WI38 (cell line): ENCODE data around the gene ARMC9.

Experiments used
- H3K4me3 ChIP-seq: 2 replicates; pipeline ENCODE4 v1.5.1; 2011; ENCODE audit warnings: low read depth, mild to moderate bottlenecking, control low read depth, low read length
- TF ChIP-seq, protein P1 (sequence below): IDR thresholded peaks from 2 replicates; pipeline ENCODE4 v1.5.1; 2012; ENCODE audit warnings: low read depth, mild to moderate bottlenecking, control low read depth, low read length

The ARMC9 gene

DNA sequence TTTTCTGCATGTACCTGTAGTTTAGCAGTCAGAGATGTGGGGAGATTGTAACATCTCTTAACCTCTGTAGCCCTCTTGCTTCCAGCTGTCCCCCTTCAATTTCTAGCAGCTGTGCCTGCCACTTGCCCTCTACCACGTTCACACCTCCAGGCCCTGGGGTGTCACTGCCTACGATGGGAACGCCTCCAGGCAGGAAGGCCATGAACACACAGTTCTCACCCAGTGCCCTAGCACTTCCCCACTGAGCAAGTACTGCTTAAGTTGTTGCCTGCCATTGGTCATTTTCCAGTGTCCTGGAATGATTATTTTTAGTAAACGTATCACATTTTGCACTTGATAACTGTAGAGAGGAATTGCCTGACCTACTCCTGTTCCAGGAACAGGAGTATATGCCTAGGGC, 120.0 kb downstream of the ARMC9 start:
- TF ChIP-seq, protein P1, sequence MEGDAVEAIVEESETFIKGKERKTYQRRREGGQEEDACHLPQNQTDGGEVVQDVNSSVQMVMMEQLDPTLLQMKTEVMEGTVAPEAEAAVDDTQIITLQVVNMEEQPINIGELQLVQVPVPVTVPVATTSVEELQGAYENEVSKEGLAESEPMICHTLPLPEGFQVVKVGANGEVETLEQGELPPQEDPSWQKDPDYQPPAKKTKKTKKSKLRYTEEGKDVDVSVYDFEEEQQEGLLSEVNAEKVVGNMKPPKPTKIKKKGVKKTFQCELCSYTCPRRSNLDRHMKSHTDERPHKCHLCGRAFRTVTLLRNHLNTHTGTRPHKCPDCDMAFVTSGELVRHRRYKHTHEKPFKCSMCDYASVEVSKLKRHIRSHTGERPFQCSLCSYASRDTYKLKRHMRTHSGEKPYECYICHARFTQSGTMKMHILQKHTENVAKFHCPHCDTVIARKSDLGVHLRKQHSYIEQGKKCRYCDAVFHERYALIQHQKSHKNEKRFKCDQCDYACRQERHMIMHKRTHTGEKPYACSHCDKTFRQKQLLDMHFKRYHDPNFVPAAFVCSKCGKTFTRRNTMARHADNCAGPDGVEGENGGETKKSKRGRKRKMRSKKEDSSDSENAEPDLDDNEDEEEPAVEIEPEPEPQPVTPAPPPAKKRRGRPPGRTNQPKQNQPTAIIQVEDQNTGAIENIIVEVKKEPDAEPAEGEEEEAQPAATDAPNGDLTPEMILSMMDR, result no peak
- H3K4me3 ChIP-seq, result no peak overlapping the region

DNA sequence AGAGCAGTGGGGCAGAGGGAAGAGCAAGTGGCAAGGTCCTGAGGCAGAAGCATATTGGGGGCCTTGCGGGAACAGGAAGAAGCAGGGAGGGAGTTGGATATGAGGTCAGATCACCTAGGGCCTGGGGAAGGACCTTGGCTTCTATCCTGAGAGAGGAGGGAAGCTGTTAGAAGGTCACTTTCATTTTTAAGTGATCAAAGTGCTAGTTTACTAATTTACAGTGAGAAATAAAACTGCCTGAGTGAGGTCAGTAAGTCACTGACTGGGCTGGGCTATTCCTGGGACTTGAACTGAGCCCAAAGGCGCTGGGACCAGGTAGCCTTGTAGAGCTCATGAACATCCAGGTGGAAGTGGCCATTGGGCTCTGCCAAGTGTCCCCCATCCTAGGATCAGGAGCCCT, 120.5 kb downstream of the ARMC9 start:
- no peak overlapping the region for H3K4me3 ChIP-seq
- TF ChIP-seq, protein P1, result no peak

DNA sequence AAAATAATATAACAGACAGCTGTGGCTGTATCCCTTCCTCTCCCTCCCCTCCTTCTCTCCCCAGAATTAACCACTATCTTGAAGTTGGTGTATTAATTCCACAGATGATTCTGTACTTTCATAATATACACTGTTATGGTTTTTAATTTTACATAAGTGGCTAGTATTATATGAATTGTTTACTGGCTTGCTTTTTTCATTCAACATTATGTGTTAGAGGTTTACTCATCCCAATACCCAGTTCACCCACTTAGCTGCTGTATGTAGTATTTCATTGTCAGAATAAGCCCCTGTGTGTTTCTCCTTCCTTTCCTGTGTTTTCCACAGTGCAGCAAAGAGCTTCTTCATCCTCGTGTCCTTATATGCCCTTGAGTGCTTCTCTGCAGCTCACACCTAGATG, 121.4 kb downstream of the ARMC9 start:
- TF ChIP-seq, protein P1, result no peak
- H3K4me3 ChIP-seq, result no peak overlapping the region

DNA sequence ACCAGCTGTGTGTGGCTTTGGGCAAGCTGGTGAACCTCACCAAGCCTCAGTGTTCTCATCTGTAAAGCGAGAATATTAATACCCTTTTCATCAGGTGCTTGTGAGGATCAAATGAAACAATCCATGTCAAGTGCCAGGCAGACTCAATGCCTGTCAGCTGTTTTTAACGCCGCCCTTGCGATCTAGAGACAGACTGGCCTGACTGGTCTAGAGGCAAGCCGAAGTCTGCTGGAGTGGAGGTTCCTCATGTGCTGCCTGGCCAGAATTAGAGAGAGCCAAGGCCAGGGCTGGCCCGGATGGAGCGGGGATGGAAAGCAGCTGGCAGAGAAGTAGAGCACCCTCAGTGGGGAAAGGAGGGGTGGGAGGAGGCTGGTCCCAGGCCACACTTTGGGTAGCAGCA, 122.6 kb downstream of the ARMC9 start:
- TF ChIP-seq, protein P1, result no peak
- H3K4me3 ChIP-seq, result no peak overlapping the region

DNA sequence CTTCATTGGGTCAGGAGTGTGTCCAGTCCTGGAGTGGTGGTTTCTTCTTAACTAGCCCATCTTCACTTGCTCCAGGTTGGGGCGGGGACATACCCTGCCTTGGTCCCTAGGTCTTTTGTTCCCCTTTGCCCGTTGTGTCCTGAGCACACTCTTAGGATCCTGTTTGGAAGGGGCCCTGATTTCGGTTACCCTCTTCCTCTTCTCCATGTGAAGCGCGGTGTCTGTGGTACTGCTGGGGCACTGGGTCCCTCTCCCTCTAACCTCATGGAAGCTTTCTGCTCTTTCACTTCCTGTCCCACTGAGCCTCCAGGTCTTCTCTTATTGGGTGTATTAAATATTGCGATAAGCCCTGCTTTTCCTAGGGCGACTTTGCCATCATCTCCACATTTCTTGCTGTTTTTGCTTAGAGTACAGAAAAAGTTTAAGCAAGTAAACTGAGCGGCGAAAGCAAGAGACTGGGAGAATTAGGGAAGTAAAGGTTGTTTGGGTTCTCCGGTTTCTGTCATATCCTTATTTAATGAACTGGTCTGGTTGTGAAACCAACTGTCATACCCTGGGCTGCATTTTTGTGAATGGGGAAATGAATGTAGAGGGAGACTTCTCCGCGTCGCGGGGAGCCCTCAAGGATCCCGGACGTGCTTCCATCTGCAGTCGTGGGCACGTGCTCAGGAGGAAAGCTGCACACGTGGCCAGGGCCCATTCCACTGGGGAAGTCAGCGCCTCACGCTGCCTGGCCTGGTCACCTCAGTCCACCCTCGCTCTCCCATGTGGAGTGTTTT, 123.3 kb downstream of the ARMC9 start:
- no peak overlapping the region for H3K4me3 ChIP-seq
- TF ChIP-seq, protein P1, result no peak

DNA sequence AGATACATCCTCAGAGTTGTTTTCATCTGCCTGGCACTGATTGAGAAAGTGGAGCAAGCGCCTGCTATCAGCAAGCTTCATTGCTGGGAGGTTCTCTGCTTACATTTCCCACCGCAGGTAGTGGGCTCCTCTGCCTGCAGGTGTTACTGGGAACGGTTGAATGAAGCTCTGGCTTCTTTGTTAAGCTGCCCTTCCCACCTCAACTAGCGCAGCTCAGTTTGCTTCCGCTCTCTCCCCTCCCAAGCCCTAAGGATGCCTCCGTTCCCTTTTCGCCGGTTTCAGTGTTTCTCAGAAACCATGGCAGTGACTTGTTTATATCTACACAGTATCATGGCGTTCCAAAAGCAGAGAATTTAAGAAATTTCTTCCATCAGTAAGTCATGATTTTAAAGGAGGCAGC, 124.9 kb downstream of the ARMC9 start:
- TF ChIP-seq, protein P1, result no peak

DNA sequence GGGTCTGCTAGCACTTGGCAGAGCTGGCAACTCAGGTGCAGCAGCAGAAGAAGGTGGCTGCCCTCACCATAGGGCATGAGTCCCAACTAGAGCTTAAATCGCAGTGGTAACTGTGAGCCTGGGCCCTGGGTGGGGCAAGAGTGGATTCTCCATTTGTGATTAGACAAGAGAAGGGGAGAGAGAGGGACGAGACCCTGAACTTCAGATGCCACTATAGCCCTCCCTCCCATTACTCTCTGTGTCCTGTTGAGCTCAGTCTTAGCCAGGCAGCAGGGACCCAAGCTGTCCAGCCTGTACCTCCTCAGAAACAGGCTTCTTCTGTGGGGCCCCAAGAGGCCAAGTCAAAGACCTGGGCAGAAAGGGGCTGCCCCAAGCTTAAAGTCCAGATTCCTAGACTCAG, 127.4 kb downstream of the ARMC9 start:
- no peak overlapping the region for H3K4me3 ChIP-seq
- TF ChIP-seq, protein P1, result no peak

More for the DNA sequence above, 124.9 kb downstream of the ARMC9 start:
- H3K4me3 ChIP-seq, result no peak overlapping the region
